ENCODE data around the gene RADX. TPM values are rescaled to one million over a fixed set of nuclear protein-coding genes. Genes with fewer than 3 reads are reported as not detected.

RADX gene
- total RNA-seq, 1 donor from 2014 or later = 7.5 TPM

DNA sequence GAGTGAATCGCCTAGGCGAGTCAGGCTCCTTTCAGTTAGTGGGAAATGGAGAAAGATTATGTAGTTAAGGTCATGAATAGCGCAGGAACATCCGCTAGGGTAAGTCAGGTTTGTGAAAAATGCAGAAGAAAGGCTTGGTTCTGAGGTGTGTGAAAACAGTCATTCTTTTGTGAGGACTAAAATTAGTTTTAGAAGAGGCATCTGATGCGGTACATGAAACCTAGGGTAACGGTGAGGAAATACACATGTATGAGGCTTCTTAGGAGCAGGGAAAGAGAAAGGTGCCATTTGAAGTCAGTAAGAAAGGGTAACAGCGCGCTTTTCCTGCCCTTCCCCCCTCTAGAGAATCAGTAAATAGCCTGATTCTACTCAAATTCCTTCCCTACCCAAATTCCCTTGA lies 114.2 kb downstream of the RADX start:
- Mint-ChIP-seq H3K4me1 (ENCODE audit: low read depth, unreplicated experiment) (no peaks in the 10 kb centered on the region), H3K27me3 (ENCODE audit: unreplicated experiment) (peaks cover 2% of the 10 kb centered on the region), H3K27ac (ENCODE audit: unreplicated experiment) (no peak overlapping the region), H3K4me3 (ENCODE audit: unreplicated experiment) (peak overlapping the region; percentile 82), H3K36me3 (ENCODE audit: unreplicated experiment) (no peaks in the 10 kb centered on the region), H3K9me3 (ENCODE audit: unreplicated experiment) (peaks cover 1% of the 10 kb centered on the region)
- TF ChIP-seq, protein P1, sequence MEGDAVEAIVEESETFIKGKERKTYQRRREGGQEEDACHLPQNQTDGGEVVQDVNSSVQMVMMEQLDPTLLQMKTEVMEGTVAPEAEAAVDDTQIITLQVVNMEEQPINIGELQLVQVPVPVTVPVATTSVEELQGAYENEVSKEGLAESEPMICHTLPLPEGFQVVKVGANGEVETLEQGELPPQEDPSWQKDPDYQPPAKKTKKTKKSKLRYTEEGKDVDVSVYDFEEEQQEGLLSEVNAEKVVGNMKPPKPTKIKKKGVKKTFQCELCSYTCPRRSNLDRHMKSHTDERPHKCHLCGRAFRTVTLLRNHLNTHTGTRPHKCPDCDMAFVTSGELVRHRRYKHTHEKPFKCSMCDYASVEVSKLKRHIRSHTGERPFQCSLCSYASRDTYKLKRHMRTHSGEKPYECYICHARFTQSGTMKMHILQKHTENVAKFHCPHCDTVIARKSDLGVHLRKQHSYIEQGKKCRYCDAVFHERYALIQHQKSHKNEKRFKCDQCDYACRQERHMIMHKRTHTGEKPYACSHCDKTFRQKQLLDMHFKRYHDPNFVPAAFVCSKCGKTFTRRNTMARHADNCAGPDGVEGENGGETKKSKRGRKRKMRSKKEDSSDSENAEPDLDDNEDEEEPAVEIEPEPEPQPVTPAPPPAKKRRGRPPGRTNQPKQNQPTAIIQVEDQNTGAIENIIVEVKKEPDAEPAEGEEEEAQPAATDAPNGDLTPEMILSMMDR (IDR thresholded peaks at IDR 0.05; ENCODE audit: partially characterized antibody, unreplicated experiment) = no peak
- DNase-seq = no peak

- peaks cover 1% of the 10 kb centered on the region for H3K9me3 Mint-ChIP-seq (ENCODE audit: unreplicated experiment)
- DNase-seq = peak; percentile 64
- H3K4me1 Mint-ChIP-seq (ENCODE audit: low read depth, unreplicated experiment) = no peaks in the 10 kb centered on the region
- TF ChIP-seq, protein P1 (IDR thresholded peaks at IDR 0.05; ENCODE audit: partially characterized antibody, unreplicated experiment) = no peak
- H3K36me3 Mint-ChIP-seq (ENCODE audit: unreplicated experiment) = no peaks in the 10 kb centered on the region
- peaks cover 2% of the 10 kb centered on the region for H3K27me3 Mint-ChIP-seq (ENCODE audit: unreplicated experiment)
- peak within 1 kb of the TSS; percentile 82 for H3K4me3 Mint-ChIP-seq (ENCODE audit: unreplicated experiment)
- H3K27ac Mint-ChIP-seq (ENCODE audit: unreplicated experiment) = no peak within 1 kb of the TSS
Measured at GRCh38 chrX:106726485-106727437, 115.0 kb downstream of the RADX start, which contains the start of gene RNF128. TSS of gene RNF128 (plus strand) at chrX:106726701. CDS start at chrX:106726914, 213 bp downstream.

GRCh38 chrX:106728337-106728736 lies 116.6 kb downstream of the RADX start:
- H3K4me1 Mint-ChIP-seq (ENCODE audit: low read depth, unreplicated experiment) = no peaks in the 10 kb centered on the region
- TF ChIP-seq, protein P1 (IDR thresholded peaks at IDR 0.05; ENCODE audit: partially characterized antibody, unreplicated experiment) = no peak
- peaks cover 2% of the 10 kb centered on the region for H3K27me3 Mint-ChIP-seq (ENCODE audit: unreplicated experiment)
- no peak overlapping the region for H3K4me3 Mint-ChIP-seq (ENCODE audit: unreplicated experiment)
- H3K9me3 Mint-ChIP-seq (ENCODE audit: unreplicated experiment) = peaks cover 1% of the 10 kb centered on the region
- no peak for DNase-seq
- H3K36me3 Mint-ChIP-seq (ENCODE audit: unreplicated experiment) = no peaks in the 10 kb centered on the region
- no peak overlapping the region for H3K27ac Mint-ChIP-seq (ENCODE audit: unreplicated experiment)

Small RNAs within 50 kb of the gene (microRNA-seq; reads per million reads assigned to microRNA genes)
- gene MIR548AN (ENCODE audit: unreplicated experiment) = not detected

Other genes with a start within 250 kb of the RADX start
- gene RNF128, start 114.7 kb downstream of the RADX start, total RNA-seq (ENCODE audit: unreplicated experiment) = not detected
- gene TBC1D8B, start 190.7 kb downstream of the RADX start, total RNA-seq (ENCODE audit: unreplicated experiment) = 4.6 TPM